ENCODE measurements around the gene MTHFD1L.

MTHFD1L gene

DNA sequence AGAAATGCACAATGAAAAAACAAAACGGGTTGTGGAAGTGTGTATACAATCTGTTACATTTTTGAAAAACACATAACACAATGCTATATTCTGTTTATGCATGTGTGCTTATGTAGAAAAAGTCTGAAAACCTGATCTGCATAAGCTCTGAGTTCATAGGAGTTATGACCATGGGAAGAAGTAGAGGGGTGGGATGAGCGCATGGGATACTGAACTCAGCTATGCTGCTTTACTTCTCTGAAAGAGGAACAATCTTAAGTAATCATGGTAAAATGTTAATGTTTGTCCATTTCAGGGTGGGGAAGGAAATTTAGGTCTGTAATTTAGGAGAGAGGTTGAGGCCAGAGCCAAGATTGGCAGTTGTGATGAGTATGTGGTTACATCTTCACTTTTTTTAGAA lies 126.8 kb downstream of the MTHFD1L start:
- no peak for DNase-seq (ENCODE audit: low spot score)

DNA sequence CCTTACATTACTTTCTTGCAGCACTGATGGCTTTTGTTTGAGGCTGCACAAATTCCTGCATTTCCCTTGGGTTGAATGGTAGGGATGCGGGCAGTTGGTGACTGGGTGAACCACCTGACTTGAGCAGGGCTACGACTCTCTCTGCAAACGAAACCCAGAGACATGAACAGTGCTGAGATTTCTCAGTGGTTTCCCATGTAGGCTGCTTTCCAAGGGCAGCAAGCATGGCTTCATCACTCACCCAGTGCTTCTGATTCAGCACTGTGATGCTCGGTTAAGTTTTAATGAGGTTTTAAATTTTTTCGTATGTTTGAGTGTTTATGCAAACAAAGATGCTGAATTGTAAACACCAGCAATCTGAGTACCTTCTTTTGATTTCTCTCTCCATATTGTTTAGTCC lies 127.2 kb downstream of the MTHFD1L start:
- no peak for DNase-seq (ENCODE audit: low spot score)

- no peak for DNase-seq (ENCODE audit: low spot score)
These were observed 127.8 kb downstream of the MTHFD1L start for GRCh38 chr6:150993253-150993652.

DNA sequence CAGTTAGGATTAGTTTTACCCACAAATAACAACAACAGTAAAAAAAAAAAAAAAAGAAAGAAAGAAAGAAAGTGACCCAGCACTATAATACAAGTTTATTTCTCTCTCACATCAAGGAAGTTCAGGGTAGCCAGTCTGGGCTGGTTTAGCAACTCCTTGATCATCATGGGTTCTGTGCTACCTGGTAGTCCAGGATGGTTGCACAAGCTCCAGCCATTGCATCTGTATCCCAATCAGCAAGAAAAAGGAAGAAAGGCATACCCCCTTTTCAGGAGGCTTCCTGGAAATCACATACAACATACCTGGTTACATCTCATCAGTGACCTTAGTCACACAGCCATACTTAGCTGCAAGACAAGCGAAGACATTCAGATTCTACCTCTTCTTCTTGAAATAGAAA lies 128.5 kb downstream of the MTHFD1L start:
- no peak for DNase-seq (ENCODE audit: low spot score)

GRCh38 chr6:150996968-150997367 lies 131.5 kb downstream of the MTHFD1L start:
- no peak for DNase-seq (ENCODE audit: low spot score)

GRCh38 chr6:150999107-150999506 lies 133.6 kb downstream of the MTHFD1L start:
- no peak for DNase-seq (ENCODE audit: low spot score)

- DNase-seq (ENCODE audit: low spot score) = no peak
These were observed 134.1 kb downstream of the MTHFD1L start for GRCh38 chr6:150999576-150999975.

- no peak for DNase-seq (ENCODE audit: low spot score)
These were observed 136.0 kb downstream of the MTHFD1L start for GRCh38 chr6:151001387-151002056.

- no peak for DNase-seq (ENCODE audit: low spot score)
These were observed 136.6 kb downstream of the MTHFD1L start for GRCh38 chr6:151002057-151002450.

DNA sequence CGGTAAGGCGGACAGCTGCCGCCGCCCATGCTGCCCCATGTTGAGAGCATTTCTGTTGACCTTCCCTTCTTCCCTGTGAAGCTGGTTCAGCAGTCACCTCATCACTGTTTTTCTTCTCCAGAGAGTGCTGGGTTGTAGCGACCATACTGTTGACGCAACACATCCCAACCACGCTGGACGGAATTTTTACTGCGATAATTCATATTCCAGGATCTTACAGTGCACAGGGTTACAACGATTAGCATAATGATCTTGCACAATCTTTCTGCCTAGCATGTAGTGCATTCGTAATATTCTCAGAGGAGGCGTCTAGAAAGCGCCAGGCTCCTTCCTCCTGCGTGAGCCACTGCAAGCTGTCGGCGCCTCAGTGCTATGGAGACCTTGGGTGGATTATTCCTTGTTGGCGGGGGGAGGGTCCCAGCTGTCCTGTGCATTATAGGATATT lies 137.0 kb downstream of the MTHFD1L start:
- DNase-seq (ENCODE audit: low spot score) = no peak

DNA sequence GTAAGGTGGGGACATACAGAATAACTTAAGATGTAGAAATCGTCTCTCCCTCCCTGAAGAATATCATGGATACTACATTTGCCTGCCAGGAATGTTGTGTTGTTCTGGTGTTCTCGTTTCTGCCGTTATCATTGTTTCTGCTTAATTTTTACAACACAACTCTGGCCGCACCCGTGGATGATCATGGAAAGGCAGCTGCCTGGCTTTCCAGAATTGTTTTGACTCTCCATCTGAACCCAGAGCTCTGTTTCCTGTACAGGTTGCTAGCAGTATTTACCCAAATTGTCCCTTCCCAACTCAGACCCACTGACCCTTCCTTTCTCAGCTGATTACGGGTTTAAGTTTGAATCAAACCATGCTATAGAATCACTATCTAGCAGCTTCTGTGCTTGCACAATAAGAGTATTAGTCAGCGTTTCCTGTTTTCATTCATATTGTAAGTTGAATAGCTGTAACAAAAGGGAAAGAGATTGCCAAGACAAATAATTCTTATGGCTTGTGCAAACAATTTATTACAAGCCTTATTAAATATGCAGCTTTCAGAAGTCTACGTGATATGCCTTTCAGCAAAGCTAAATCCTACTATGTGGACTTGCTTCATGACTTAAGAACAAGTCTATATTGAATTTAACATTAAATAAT lies 139.0 kb downstream of the MTHFD1L start:
- peak; percentile 73 for DNase-seq (ENCODE audit: low spot score)

DNA sequence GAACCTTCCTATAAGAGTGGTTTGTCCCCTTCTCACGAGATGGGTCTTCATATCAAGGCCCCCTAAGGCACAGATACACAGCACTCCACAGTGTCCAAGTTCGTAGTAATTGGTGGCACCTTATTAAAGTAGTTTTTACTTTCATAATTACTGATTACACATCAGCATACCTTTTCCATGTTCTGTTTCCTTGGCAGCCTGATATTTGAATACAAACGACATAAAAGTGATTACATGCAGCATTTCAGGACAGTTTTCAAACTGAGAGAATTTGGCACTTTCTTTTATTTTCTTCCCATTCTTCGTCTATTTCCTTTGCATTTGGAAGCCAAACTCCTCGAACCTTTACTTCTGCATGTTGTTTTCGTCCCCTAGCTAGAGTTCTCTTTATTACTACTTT lies 139.7 kb downstream of the MTHFD1L start:
- no peak for DNase-seq (ENCODE audit: low spot score)

DNA sequence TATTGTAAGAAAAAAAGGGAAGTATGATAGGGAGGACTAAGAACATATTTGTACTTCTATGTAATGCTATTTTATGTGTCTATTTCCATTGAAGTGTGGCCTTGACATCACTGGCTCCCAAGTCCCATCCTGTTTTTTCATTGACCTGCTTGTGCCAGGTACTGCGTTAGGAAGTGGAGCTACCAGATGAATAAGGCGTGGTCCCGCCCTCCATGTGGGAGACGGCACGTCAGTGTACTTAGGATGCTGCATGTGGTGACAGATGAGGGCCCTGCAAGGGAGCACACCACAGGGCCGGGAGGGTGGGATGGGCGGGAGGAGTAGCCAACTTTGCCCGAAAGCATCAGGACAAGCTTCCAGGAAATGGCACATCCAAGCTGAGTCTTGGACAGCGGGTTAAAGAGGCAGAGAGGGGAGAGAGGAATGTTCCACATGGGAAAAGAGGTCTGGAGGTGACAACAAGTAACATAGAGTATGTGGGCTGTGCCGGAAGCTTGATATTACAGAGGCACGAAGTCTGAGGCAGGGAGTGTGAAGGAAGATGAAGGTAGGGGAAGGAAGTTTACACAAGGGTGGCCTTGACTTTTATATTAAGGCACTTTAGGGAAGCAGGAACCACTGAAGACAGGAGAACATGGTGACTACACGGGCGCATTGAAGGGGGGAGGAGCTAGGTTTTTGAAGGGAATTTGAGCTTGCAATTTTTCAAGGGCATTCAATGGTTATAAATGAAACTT lies 140.6 kb downstream of the MTHFD1L start:
- DNase-seq (ENCODE audit: low spot score) = no peak

DNA sequence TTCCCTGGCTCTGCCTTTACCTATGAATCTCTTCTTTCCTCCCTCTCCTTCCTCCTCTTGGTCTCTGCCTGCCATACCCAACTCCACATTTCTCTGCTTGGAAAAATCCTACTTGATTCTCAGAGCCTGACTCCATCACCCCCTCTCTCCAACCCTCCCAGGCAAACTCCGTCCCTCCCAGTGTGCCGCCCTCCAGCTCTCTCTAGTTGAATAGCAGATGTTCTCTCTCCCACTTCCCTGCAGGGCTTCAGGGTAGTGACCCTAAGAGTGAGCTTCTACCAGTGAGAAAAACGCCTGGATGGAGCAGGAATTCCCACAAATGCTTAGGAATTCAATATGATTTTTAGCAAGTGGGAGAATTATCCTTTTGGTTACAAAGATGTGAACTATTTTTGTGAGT lies 141.6 kb downstream of the MTHFD1L start:
- no peak for DNase-seq (ENCODE audit: low spot score)

- no peak for DNase-seq (ENCODE audit: low spot score)
These were observed 142.4 kb downstream of the MTHFD1L start for GRCh38 chr6:151007922-151008321.

GRCh38 chr6:151008425-151008824 lies 142.9 kb downstream of the MTHFD1L start:
- DNase-seq (ENCODE audit: low spot score) = no peak

- no peak for DNase-seq (ENCODE audit: low spot score)
These were observed 144.1 kb downstream of the MTHFD1L start for GRCh38 chr6:151009576-151009975.

- DNase-seq (ENCODE audit: low spot score) = no peak
These were observed 144.6 kb downstream of the MTHFD1L start for GRCh38 chr6:151010071-151010470.

DNA sequence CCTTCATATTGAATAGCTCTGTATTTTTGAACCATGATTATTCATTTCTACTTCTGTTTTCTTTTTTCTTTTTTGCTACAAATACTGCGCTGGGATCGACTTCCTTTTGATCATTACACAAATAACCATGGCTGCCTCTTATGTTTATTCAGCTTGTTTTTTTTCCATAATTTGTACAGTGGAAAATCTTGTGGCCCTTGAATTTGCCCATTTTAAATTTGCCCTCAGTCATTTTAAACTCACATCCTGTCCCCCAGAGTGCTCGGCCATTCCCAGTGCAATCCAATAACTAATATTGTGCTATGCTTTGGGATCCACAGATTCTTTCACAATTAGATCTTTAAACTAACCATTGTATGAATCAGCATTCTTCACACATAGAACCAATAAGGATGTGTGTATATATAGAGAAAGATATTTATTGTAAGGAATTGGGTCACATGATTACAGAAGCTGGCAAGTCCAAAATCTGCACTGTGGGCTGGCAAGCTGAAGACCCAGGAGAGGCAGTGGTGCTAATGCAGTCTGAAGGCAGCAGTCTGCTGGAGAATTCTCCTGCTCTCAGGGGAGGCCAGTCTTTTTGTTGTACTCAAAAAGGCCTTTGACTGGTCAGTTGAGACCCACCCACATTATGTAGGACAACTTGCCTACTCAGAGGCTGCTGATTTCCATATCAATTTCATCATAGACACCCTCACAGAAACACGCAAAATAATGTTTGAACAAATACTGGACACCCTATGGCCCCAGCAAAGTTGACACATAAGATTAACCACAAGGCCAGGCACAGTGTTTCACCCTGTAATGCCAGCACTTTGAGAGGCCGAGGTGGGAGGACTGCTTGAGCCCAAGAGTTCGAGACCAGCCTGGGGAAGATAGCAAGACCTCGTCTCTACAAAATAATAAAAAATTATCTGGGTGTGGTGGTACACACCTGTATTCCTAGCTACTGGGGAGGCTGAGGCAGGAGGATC lies 147.1 kb downstream of the MTHFD1L start:
- DNase-seq (ENCODE audit: low spot score) = no peak

- peak; percentile 70 for DNase-seq (ENCODE audit: low spot score)
These were observed 149.1 kb downstream of the MTHFD1L start for GRCh38 chr6:151014404-151015100.

DNA sequence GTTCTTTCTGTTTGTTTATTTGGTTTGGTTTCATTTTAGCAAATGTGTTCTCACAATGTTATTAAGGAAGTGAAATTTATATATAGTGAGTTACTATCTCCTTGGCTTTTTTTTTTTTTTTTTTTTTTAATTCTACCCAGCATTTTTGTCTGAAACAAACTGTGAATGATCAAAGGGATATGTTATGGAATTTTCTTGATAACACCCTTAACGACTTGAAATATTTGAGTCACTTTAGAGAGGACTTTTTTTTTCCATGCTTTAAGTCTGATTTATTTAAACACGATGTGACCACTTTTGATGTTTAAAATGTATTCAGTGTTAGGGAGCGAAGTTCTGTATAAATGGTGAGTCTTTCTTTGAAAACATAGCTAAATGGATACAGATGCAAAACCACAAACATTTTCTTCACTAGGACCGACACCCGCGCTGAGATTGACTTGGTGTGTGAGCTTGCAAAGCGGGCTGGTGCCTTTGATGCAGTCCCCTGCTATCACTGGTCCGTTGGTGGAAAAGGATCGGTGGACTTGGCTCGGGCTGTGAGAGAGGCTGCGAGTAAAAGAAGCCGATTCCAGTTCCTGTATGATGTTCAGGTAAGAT lies 149.7 kb downstream of the MTHFD1L start:
- no peak for DNase-seq (ENCODE audit: low spot score)
